MM.1S (cell line): ENCODE data around the gene CLIP4.

Experiments
- DNase-seq: peaks from one replicate; pipeline ENCODE4 v3.0.0-alpha.2; 2015
- H2AFZ ChIP-seq: fragments of 300-600 bp; sonication (generic); 2 replicates; pipeline ENCODE4 v1.6.0; 2016; ENCODE audit warnings: antibody characterized with exemption, low read length
- H3F3A ChIP-seq: fragments of 300-600 bp; sonication (generic); 2 replicates; pipeline ENCODE4 v1.6.1; 2016; ENCODE audit warnings: mild to moderate bottlenecking, antibody characterized with exemption, low read length, moderate library complexity, mixed read lengths; ENCODE audit not compliant: insufficient read depth
- H3K27ac ChIP-seq: fragments of 300-600 bp; sonication (generic); 2 replicates; pipeline ENCODE4 v1.5.1; 2016; ENCODE audit warnings: mild to moderate bottlenecking, low read length
- H3K27me3 ChIP-seq: fragments of 300-600 bp; sonication (generic); replicated peaks from 2 replicates; pipeline ENCODE4 v1.6.0; 2016; ENCODE audit warnings: low read length; ENCODE audit not compliant: insufficient read depth
- H3K36me3 ChIP-seq: fragments of 300-600 bp; sonication (generic); replicated peaks from 2 replicates; pipeline ENCODE4 v1.6.1; 2016; ENCODE audit warnings: mild to moderate bottlenecking, low read length, mixed read lengths; ENCODE audit not compliant: insufficient read depth
- H3K4me1 ChIP-seq: fragments of 300-600 bp; sonication (generic); 2 replicates; pipeline ENCODE4 v1.6.1; 2016; ENCODE audit warnings: low read length, mixed read lengths
- H3K4me2 ChIP-seq: fragments of 300-600 bp; sonication (generic); 2 replicates; pipeline ENCODE4 v1.6.0; 2016; ENCODE audit warnings: low read depth, low read length
- H3K4me3 ChIP-seq: fragments of 300-600 bp; sonication (generic); 2 replicates; pipeline ENCODE4 v1.5.1; 2016; ENCODE audit warnings: low read length, mixed read lengths
- H3K79me2 ChIP-seq: fragments of 300-600 bp; sonication (generic); 2 replicates; pipeline ENCODE4 v1.6.1; 2016; ENCODE audit warnings: mixed run types, low read length, mixed read lengths
- H3K9ac ChIP-seq: fragments of 300-600 bp; sonication (generic); 2 replicates; pipeline ENCODE4 v1.6.1; 2016; ENCODE audit warnings: low read length, mixed read lengths
- H3K9me2 ChIP-seq: fragments of 300-600 bp; sonication (generic); replicated peaks from 2 replicates; pipeline ENCODE4 v1.6.1; 2016; ENCODE audit warnings: mild to moderate bottlenecking, low read length, mixed read lengths; ENCODE audit not compliant: insufficient read depth
- H3K9me3 ChIP-seq: fragments of 300-600 bp; sonication (generic); replicated peaks from 2 replicates; pipeline ENCODE4 v1.6.1; 2016; ENCODE audit warnings: mild to moderate bottlenecking, low read length, mixed read lengths; ENCODE audit not compliant: insufficient read depth
- H4K20me1 ChIP-seq: fragments of 300-600 bp; sonication (generic); 2 replicates; pipeline ENCODE4 v1.6.1; 2016; ENCODE audit warnings: mild to moderate bottlenecking, low read length, moderate library complexity, mixed read lengths; ENCODE audit not compliant: insufficient read depth
- EZH2 ChIP-seq: fragments of 300-600 bp; sonication (generic); optimal IDR thresholded peaks from 2 replicates; pipeline ENCODE3; 2017; ENCODE audit warnings: low read depth, mild to moderate bottlenecking, antibody characterized with exemption, low read length, mixed read lengths
- EZH2phosphoT487 ChIP-seq: fragments of 300-600 bp; sonication (generic); IDR thresholded peaks from 2 replicates; pipeline ENCODE4 v1.6.1; 2018; ENCODE audit warnings: antibody characterized with exemption, low read length
- TF ChIP-seq, protein P1 (sequence below): fragments of 300-600 bp; sonication (generic); IDR thresholded peaks from 2 replicates; pipeline ENCODE4 v1.5.1; 2016; ENCODE audit warnings: antibody characterized with exemption, low read length, mixed read lengths

Gene CLIP4

GRCh38 chr2:29068513-29068912 is 46.7 kb upstream of the CLIP4 start:
- no peaks in the 10 kb centered on the region for H3K27me3 ChIP-seq
- no peaks in the 10 kb centered on the region for H3K36me3 ChIP-seq
- no peak overlapping the region for H3K4me3 ChIP-seq
- no peaks in the 10 kb centered on the region for H4K20me1 ChIP-seq
- H3K9me2 ChIP-seq: no peaks in the 10 kb centered on the region
- no peak overlapping the region for H3K4me2 ChIP-seq
- no peaks in the 10 kb centered on the region for H3F3A ChIP-seq
- H3K9ac ChIP-seq: no peak overlapping the region
- H2AFZ ChIP-seq: no peak overlapping the region
- H3K79me2 ChIP-seq: no peaks in the 10 kb centered on the region
- DNase-seq: no peak
- H3K9me3 ChIP-seq: no peaks in the 10 kb centered on the region
- TF ChIP-seq EZH2: no peak
- TF ChIP-seq, protein P1, sequence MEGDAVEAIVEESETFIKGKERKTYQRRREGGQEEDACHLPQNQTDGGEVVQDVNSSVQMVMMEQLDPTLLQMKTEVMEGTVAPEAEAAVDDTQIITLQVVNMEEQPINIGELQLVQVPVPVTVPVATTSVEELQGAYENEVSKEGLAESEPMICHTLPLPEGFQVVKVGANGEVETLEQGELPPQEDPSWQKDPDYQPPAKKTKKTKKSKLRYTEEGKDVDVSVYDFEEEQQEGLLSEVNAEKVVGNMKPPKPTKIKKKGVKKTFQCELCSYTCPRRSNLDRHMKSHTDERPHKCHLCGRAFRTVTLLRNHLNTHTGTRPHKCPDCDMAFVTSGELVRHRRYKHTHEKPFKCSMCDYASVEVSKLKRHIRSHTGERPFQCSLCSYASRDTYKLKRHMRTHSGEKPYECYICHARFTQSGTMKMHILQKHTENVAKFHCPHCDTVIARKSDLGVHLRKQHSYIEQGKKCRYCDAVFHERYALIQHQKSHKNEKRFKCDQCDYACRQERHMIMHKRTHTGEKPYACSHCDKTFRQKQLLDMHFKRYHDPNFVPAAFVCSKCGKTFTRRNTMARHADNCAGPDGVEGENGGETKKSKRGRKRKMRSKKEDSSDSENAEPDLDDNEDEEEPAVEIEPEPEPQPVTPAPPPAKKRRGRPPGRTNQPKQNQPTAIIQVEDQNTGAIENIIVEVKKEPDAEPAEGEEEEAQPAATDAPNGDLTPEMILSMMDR: no peak
- TF ChIP-seq EZH2phosphoT487: no peak
- H3K4me1 ChIP-seq: no peaks in the 10 kb centered on the region
- no peak overlapping the region for H3K27ac ChIP-seq

- no peaks in the 10 kb centered on the region for H4K20me1 ChIP-seq
- no peaks in the 10 kb centered on the region for H3K9me2 ChIP-seq
- H3K27me3 ChIP-seq: no peaks in the 10 kb centered on the region
- TF ChIP-seq EZH2: no peak
- TF ChIP-seq EZH2phosphoT487: no peak
- TF ChIP-seq, protein P1: no peak
- no peak overlapping the region for H3K4me2 ChIP-seq
- H3K79me2 ChIP-seq: no peaks in the 10 kb centered on the region
- no peaks in the 10 kb centered on the region for H3K4me1 ChIP-seq
- H3K36me3 ChIP-seq: no peaks in the 10 kb centered on the region
- H3F3A ChIP-seq: no peaks in the 10 kb centered on the region
- no peak overlapping the region for H3K27ac ChIP-seq
- H3K9me3 ChIP-seq: no peaks in the 10 kb centered on the region
- DNase-seq: no peak
- H3K9ac ChIP-seq: no peak overlapping the region
- no peak overlapping the region for H3K4me3 ChIP-seq
- H2AFZ ChIP-seq: no peak overlapping the region
Measured at GRCh38 chr2:29070526-29070925, 44.7 kb upstream of the CLIP4 start.

GRCh38 chr2:29071032-29071975 is 43.9 kb upstream of the CLIP4 start:
- Histone ChIP-seq H3K4me2 (no peak overlapping the region), H4K20me1 (no peaks in the 10 kb centered on the region), H3K79me2 (no peaks in the 10 kb centered on the region), H3K4me1 (no peaks in the 10 kb centered on the region), H3F3A (no peaks in the 10 kb centered on the region), H3K36me3 (no peaks in the 10 kb centered on the region), H3K9ac (no peak overlapping the region), H2AFZ (no peak overlapping the region), H3K9me3 (no peaks in the 10 kb centered on the region), H3K9me2 (no peaks in the 10 kb centered on the region), H3K4me3 (no peak overlapping the region), H3K27me3 (no peaks in the 10 kb centered on the region), H3K27ac (no peak overlapping the region)
- TF ChIP-seq EZH2: no peak
- TF ChIP-seq EZH2phosphoT487: no peak
- TF ChIP-seq, protein P1: no peak
- no peak for DNase-seq
